Measurements from ENCODE around the gene ZNF195. TPM values are rescaled to one million over a fixed set of nuclear protein-coding genes. Genes with fewer than 3 reads are reported as not detected.

Gene ZNF195
- polyA plus RNA-seq, 1 of the 3 experiments (the other 2 are of a cell fraction): 13.2 TPM

GRCh38 chr11:3347127-3347526 lies 31.8 kb downstream of the ZNF195 start:
- no peak for TF ChIP-seq IRF3 (IDR thresholded peaks at IDR 0.05; ENCODE audit: low read depth, low read length)
- no peak for TF ChIP-seq TAF1 (IDR thresholded peaks at IDR 0.05; ENCODE audit: borderline replicate concordance, low read depth, low read length)
- no peak for TF ChIP-seq SIN3A (IDR thresholded peaks at IDR 0.05; ENCODE audit: borderline replicate concordance, low read depth, low read length)
- TF ChIP-seq FOXJ3 (CRISPR knock-in tag; IDR thresholded peaks at IDR 0.05): no peak
- TF ChIP-seq GATA2 (CRISPR knock-in tag; IDR thresholded peaks at IDR 0.05): no peak
- TF ChIP-seq NFIC (IDR thresholded peaks at IDR 0.05; ENCODE audit: borderline replicate concordance): no peak
- TF ChIP-seq YY1 (IDR thresholded peaks at IDR 0.05; ENCODE audit: low read depth): no peak
- no peak for TF ChIP-seq CTCF (IDR thresholded peaks at IDR 0.05)
- TF ChIP-seq NRF1 (IDR thresholded peaks at IDR 0.05; ENCODE audit: low read depth, low read length): no peak
- no peak for TF ChIP-seq JUND (IDR thresholded peaks at IDR 0.05)
- no peak for TF ChIP-seq RAD21 (IDR thresholded peaks at IDR 0.05; ENCODE audit: low read length)
- TF ChIP-seq PBX3 (IDR thresholded peaks at IDR 0.05): no peak
- no peak for TF ChIP-seq USF1 (IDR thresholded peaks at IDR 0.05; ENCODE audit: borderline replicate concordance, low read depth)
- no peak for TF ChIP-seq TEAD4 (IDR thresholded peaks at IDR 0.05; ENCODE audit: borderline replicate concordance, insufficient read depth)
- no peak for TF ChIP-seq RXRA (IDR thresholded peaks at IDR 0.05; ENCODE audit: borderline replicate concordance, low read depth)
- no peaks in the 10 kb centered on the region for H3F3A ChIP-seq (replicated peaks; ENCODE audit: insufficient read depth)
- no peaks in the 10 kb centered on the region for H4K20me1 ChIP-seq (ENCODE audit: insufficient read depth)
- peaks cover 0 to 3% of the 10 kb centered on the region in 2 experiments for H3K36me3 ChIP-seq (replicated peaks in 1 of 2; ENCODE audit: control insufficient read depth in 1 of 2, insufficient read depth in 2 of 2, low read length in 1 of 2)
- H3K9me2 ChIP-seq: no peaks in the 10 kb centered on the region
- H3K4me1 ChIP-seq (ENCODE audit: control insufficient read depth in 1 of 2, insufficient read depth in 2 of 2, low read depth in 1 of 2, low read length in 1 of 2): no peaks in the 10 kb centered on the region
- H2AFZ ChIP-seq (ENCODE audit: low read depth): no peak overlapping the region
- H3K4me3 ChIP-seq (ENCODE audit: low read depth in 2 of 2, low read length in 1 of 2): no peak overlapping the region
- ChIA-PET POLR2A (no interaction called here), CTCF (interaction anchor here (1.1 to 4.3 kb wide), 2 partner anchors 62 to 70 kb away, joined by 3 to 41 read pairs; no protein-coding TSS in a partner anchor)
- H3K9me3 ChIP-seq: peaks cover 13% of the 10 kb centered on the region; the same call in 1 of the 2 replicates
- H3K27ac ChIP-seq (ENCODE audit: low read depth in 2 of 2, low read length in 1 of 2): no peak overlapping the region
- no peaks in the 10 kb centered on the region for H3K79me2 ChIP-seq (ENCODE audit: insufficient read depth)
- H3K9ac ChIP-seq: no peak overlapping the region
- H3K27me3 ChIP-seq (ENCODE audit: insufficient read depth): no peaks in the 10 kb centered on the region
- WGBS (ENCODE audit: low lambda C conversion rate): 39% methylated on average over 1 of the region's 1 CpG
- no peak for DNase-seq
- H3K4me2 ChIP-seq: no peak overlapping the region

All from SK-N-SH (cell line).